Embryonic facial prominence (tissue), 1 donor: Measurements from ENCODE around the gene PANX3.
"Not testable (repeated sequence)": the region's sequence is repeated elsewhere in the genome, so short reads cannot be mapped to it uniquely, and the experiment has no call there.

Source experiments
- DNase-seq: peaks from one replicate; pipeline ENCODE4 v3.0.0-alpha.2; 2016; ENCODE audit errors: extremely low spot score

The PANX3 gene

DNA sequence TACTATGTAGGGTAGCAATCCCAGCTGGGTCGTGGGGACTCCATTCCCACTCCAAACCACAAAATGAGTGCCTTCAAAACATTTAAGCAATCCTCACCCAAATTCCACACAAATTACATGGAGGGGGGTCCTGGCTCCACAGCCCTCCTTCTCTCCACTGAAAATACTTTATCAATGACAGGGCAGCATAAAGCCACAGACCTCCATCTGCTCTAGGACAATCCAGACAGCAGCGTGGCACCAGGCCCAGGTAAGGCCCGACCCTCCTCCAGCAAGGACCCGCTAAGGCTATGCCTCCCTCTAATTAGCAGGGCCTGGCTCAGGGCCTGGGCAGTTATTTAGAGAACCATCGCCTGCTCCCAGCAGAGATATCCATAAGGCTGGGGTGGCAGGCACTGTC is at the start of gene PANX3:
PANX3 (plus strand) TSS at position 365 of the 400 bp plus-strand sequence. CDS start 129 bp downstream, outside the sequence.
- no peak for DNase-seq

- no peak for DNase-seq
These were observed 41.5 kb upstream of the PANX3 start, which contains the start of gene OR8A1 for GRCh38 chr11:124569697-124570096. TSS of gene OR8A1 (plus strand) at chr11:124569997. CDS start at chr11:124570120, 123 bp downstream.

GRCh38 chr11:124570160-124570559 is 41.1 kb upstream of the PANX3 start:
- no peak for DNase-seq

DNA sequence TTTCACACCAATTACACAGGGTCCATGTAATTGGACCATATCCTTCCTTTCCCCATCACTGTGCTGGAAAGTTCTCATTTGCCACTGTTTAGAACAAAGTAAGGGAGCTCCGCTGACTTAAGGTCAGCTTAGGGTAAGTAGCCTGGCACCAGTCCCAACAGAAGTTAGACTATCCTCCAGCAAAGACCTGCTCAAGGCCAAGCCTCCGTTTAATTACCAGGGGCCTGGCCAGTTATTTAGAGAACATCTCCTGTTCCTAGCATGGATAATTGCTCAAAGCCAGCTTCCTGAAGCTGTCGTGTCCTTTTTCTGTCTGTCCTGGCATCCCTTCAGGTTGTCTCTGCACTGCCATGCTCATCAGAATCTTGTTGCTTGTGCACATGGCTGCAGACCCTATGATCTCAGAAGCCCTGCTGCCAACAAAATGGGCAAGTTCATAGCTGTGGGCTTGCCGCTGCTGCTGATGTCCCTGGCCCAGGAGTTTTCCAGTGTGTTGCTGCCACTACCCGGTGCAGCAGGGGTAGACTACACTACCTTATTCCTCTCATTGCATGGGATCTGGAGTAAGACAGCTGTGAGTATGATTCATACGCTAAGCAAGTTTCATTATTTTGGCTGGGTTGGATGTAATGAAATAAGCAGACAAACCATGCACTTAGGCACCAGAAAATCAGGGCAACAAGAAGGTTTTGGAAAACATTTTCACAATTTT is 33.4 kb upstream of the PANX3 start:
- no peak for DNase-seq

GRCh38 chr11:124578761-124579160 is 32.5 kb upstream of the PANX3 start:
- no peak for DNase-seq

- no peak for DNase-seq
These were observed 29.4 kb upstream of the PANX3 start for GRCh38 chr11:124581817-124582216.

- DNase-seq, result no peak
These were observed 28.7 kb upstream of the PANX3 start for GRCh38 chr11:124582565-124582964.

DNA sequence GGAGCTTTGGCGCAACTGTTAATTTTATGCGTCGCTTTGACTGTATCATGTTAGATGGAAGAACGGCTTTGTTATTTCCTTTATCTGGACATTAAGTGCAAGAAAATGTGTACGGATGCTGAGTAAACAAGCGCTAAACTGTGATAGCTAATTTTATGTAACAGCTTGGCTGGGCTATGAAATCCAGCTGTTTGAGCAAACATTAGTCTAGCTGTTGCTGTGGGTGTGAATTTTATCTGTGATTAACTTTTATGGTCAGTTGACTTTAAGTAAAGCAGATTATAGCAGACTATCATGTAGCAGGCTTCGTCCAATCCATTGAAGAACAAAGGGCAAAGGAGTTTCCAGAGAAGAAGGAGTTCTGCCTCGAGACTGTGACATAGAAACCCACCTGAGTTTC is 27.4 kb upstream of the PANX3 start:
- no peak for DNase-seq

- DNase-seq, result no peak
These were observed 26.4 kb upstream of the PANX3 start for GRCh38 chr11:124584681-124585372.

DNA sequence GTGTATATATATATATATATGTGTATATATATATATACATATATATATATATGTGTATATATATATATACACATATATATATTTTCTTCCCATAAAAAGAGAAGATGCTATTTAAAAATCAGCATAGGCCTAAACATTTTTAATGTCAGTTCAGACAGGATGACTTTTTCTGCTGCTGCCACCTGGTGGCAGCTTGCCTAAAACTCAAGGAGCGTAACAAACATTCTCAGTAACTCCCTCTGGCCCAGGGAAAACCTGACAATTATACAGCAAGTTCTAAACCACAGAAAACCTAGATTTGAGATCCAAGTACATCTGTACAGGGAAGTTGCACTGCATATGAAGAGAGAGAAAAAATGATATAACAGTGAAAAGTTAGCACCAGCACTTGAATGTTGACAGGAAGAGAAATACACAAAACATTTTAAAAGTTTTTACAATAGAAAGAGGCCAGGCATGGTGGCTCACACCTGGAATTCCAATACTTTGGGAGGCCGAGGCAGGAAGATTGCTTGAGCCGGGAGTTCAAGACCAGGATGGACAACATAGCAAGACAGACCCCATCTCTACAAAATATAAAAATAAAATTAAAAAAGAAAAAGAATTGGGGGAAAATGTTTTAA is 24.9 kb upstream of the PANX3 start:
- DNase-seq, result peak; percentile 36

DNA sequence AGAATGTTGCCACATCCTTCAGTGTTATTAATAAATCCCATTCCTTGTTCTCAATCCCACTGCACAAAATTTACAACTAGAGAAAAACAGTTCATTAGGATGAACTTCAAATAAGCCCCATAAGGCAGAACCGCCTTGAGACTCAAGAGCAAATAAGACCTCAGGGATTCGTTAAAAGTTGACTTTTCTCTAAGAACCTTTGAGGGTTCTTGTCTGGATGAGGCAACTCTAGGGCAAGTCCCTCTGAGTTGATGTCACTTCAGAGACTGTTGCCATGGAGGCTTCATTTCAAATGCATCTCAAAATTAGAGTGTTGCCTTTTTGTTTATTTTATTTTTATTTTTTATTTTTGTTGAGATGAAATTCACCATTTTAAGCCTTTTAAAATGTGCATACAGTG is 19.8 kb upstream of the PANX3 start:
- DNase-seq, result no peak

- no peak for DNase-seq
These were observed 18.6 kb upstream of the PANX3 start for GRCh38 chr11:124592627-124593026.

GRCh38 chr11:124595302-124595701 is 15.9 kb upstream of the PANX3 start:
- DNase-seq, result no peak

DNA sequence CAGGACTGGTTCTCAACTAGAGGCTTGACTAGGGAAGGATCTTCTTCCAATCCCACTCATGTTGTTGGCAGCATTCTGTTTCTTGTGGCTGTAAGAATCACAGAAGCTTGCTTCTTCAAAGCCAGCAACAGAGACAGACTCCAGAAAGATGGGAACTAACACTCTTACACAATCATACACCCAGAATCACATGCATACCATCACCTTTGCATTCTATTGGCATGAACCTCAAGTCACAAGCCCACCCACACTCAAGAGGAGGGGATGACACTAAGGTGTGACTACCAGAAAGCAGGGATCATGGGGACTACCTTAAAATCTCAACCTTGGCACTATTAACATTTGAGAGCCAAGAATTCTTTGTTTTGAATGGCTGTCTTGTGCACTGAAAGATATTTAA is 13.6 kb upstream of the PANX3 start:
- DNase-seq, result no peak

DNA sequence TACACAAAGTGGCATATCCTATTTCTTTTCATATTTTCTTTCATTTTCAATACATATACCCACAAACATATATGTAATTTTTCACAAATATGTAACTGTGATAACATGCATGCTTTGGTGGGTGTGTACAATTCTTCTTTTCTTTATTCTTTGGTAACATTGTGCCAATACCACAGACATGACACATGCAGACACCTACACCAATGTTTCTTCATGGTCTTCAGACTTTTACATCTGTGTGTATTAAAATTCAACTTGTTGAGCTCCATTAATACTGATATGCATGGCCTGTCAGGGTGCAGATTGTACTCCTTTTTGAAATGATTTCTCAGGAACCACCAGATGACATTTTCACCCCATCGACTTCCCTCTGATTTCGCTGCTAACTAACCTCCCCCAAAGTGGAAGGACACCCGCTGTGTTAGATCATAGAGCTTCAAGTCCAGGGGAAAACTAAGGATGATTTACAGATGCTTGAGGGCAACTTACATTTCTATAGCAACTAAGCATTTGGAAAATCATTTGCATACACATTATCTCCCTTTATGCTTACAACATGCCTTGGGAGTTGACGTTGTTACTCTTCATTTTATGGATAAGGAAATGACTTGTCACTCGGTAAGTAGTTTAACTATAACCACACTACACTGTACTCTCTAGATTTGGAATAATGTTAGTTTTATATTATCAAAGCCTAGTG is 10.5 kb upstream of the PANX3 start:
- DNase-seq, result no peak

DNA sequence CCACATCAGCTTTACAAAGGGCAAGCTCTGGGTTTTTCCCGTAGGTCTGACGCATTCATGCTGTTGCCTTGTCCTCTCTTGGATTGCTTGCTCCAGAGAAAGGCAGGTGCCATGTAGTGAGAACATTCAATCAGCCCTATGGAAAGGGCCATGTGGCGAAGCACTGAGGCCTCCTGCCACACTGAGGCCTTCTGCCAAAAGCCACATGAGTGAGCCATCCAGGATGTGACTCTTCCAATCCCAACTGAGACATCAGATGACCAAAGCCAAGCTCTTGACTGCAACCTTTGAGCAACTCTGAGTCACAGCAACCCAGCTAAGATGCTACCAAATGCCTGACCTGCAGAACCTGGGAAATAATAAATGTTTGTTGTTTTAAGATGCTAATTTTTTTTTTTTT is 9.0 kb upstream of the PANX3 start:
- DNase-seq, result no peak

DNA sequence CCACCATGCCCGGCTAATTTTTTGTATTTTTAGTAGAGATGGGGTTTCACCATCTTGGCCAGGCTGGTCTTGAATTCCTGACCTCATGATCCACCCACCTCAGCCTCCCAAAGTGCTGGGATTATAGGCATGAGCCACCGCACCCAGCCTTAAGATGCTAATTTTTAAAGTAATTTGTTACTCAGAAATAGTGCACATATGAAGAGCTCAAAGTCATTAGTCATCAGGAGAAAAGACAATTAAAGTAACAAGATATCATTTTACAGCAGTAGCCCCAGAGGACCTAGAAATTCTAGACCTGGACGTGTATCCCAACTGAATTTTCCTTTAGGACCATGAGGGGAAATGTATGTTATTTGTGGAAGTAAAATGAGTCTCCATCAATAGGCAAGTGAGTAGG is 8.5 kb upstream of the PANX3 start:
- not testable (repeated sequence) for DNase-seq

- DNase-seq, result no peak
These were observed 5.5 kb upstream of the PANX3 start for GRCh38 chr11:124605719-124606118.

GRCh38 chr11:124608147-124608546 is 3.1 kb upstream of the PANX3 start:
- DNase-seq, result no peak

DNA sequence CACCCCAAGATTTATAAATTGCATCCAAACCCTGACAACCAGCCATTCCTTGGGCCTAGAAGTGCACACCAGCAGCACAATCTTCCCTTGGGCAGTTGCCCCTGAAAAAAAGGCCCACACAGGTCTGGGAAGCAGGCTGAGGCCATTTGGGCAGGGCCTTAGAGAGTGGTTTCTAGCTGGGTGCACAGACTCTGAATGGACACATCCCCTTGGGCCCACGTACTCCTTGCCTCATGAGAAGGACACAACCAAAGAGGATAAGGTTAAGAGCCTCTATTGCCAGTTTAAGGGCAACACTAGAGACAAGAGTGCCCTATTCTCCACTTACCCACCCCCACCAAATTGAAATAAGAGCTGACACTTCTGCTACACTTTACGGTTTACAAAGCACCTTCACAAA is 933 bp upstream of the PANX3 start:
- DNase-seq, result no peak

DNA sequence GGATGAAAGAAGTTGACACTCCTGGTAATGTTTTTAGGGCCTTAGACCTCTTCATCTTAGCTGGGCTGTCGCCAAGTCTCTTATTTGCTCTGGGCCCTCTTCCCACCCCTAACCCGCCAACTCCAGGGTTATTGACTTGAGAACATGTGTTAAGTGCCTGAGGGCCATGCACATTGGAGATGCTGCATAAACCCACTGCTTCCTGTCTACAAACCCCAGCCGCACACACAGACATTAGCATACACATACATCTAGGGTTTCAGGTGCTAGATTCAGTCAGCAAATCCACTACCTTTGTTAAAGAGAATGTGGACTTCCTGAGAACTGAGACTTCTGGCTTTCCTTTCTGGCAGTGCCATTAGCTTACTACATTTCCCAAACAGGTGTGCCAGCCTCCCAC is 817 bp downstream of the PANX3 start:
- DNase-seq, result no peak

DNA sequence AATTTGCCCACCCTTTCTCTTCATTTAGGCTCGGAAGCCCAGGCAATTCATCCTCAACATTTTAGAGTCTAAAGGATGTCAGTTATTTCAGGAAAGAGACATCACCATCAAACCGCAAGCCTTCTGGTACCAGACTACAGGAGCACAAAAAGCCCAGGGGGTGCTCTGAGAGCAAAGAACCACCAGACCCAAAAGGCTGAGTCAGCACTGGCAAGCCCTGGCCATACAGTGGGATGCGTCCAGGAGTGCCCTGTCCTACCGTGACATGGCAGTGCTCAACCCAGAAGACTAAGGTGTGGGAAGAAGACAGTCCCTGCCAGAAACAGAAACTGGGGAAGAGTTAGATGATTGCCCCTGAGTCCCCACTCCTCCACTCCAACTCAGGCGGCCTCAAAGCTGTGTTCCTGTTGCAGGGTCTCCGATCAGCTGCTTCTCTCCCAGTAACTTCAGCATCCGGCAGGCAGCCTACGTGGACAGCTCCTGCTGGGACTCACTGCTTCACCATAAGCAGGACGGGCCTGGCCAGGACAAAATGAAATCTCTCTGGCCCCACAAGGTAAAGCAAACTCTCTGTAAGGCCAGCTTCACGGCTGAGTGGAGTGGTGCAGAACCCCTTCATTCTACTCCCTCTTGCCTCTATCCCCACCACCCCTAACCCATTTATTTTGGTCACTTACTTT is 1.5 kb downstream of the PANX3 start:
- DNase-seq, result no peak
